Left ventricle myocardium inferior (tissue), 1 donor: ENCODE data around the gene LGALS7B. TPM values are rescaled to one million over a fixed set of nuclear protein-coding genes. Genes with fewer than 3 reads are reported as not detected.

ENCODE experiments used
- DNase-seq: peaks from one replicate; pipeline ENCODE4 v3.0.0-alpha.2; 2020
- H3K27ac ChIP-seq: fragments of 200-600 bp; replicated peaks from 2 replicates; pipeline ENCODE4 v1.8.0; 2021
- H3K27me3 ChIP-seq: fragments of 200-600 bp; 2 replicates; pipeline ENCODE4 v1.8.0; 2021; ENCODE audit warnings: low read depth
- H3K36me3 ChIP-seq: fragments of 200-600 bp; 2 replicates; pipeline ENCODE4 v1.8.0; 2021
- H3K4me1 ChIP-seq: fragments of 200-600 bp; 2 replicates; pipeline ENCODE4 v1.8.0; 2021
- H3K4me3 ChIP-seq: fragments of 200-600 bp; 2 replicates; pipeline ENCODE4 v1.8.0; 2021; ENCODE audit warnings: mild to moderate bottlenecking, moderate library complexity
- H3K9me3 ChIP-seq: fragments of 200-600 bp; replicated peaks from 2 replicates; pipeline ENCODE4 v1.8.0; 2021
- CTCF ChIP-seq: fragments of 200-600 bp; IDR thresholded peaks from 2 replicates; pipeline ENCODE4 v1.8.0; 2021; ENCODE audit warnings: antibody characterized with exemption, mild to moderate bottlenecking, borderline replicate concordance
- intact Hi-C: fragments of 100-400 bp; cut with micrococcal nuclease; formaldehyde crosslinking; loops from one replicate; pipeline ENCODE4 v1.11.0; 2022
- long read RNA-seq: library from polyadenylated mRNA; unstranded; transcript quantifications from one replicate; pipeline ENCODE4 v2.0.0, GENCODE V29; 2021
- total RNA-seq: library from RNA; stranded (reverse); fragmentation: NEBNext Ultra II Directional; extraction: Animal tissue kit (Norgen Biotek cat#: 25700); gene quantifications from one replicate; pipeline ENCODE4 v1.2.1, GENCODE V29; 2021
- donor health status: DM: no; HTN: yes; CAD: no; lungs with severe emphysema.

LGALS7B gene
- not detected for total RNA-seq
- long read RNA-seq = 0 reads

DNA sequence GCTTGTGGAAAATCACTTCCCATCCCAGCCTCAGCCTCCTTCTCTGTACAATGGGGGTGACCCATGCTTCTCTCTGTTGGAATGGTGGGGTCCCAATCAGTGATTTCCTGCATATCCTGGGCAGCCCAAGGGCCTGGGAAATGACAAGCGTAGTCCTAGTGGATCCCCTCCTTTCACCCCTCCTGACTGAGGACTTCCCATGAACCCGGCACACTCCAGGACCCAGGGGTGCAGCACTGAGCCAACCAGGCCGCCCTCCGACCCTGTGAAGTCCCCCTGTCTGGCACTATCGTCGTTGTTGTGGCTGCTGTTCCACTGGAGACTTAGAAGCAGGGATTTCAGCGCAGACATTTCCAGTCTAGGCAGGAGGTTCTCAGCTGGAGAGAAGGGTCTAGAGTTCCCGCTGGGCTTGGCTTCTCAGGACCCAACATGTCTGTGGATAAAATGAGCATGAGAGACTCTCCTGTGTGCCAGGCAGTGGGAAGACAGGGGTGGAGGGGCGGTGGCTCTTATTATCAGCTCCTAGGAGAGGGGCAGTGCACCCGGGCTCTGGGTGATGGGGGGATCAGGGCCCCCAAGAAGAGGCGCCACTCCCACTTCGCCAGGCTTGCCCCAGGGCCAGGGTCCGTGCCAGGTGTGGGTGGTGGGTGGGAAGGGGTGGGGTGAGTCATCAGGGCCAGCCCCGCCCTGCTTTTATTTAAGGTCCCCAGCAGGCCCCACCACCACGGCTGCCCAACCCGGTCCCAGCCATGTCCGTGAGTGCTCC lies at the start of gene LGALS7B:
Gene LGALS7B, plus strand, starts transcription at position 723 of the 766 bp plus-strand sequence. Its CDS starts 27 bp downstream, at position 750.
- Histone ChIP-seq H3K4me3 (no peak within 1 kb of the TSS), H3K9me3 (no peaks in the 10 kb centered on the region), H3K4me1 (peaks cover 14% of the 10 kb centered on the region), H3K27ac (no peak within 1 kb of the TSS), H3K27me3 (no peaks in the 10 kb centered on the region), H3K36me3 (no peaks in the 10 kb centered on the region)
- DNase-seq = no peak
- no peak for TF ChIP-seq CTCF
- intact Hi-C loops = no loop called here

- Histone ChIP-seq H3K27me3 (no peaks in the 10 kb centered on the region), H3K4me3 (no peak overlapping the region), H3K27ac (no peak overlapping the region), H3K9me3 (no peaks in the 10 kb centered on the region), H3K4me1 (peaks cover 17% of the 10 kb centered on the region), H3K36me3 (no peaks in the 10 kb centered on the region)
- intact Hi-C loops = no loop called here
- no peak for DNase-seq
- no peak for TF ChIP-seq CTCF
Measured at GRCh38 chr19:38739440-38740256, 49.4 kb upstream of the LGALS7B start.

GRCh38 chr19:38740257-38740592 lies 48.8 kb upstream of the LGALS7B start:
- no peaks in the 10 kb centered on the region for H3K36me3 ChIP-seq
- no peaks in the 10 kb centered on the region for H3K27me3 ChIP-seq
- no peak overlapping the region for H3K27ac ChIP-seq
- no peaks in the 10 kb centered on the region for H3K9me3 ChIP-seq
- TF ChIP-seq CTCF = no peak
- peaks cover 11% of the 10 kb centered on the region for H3K4me1 ChIP-seq
- intact Hi-C loops = no loop called here
- no peak for DNase-seq
- H3K4me3 ChIP-seq = no peak overlapping the region

DNA sequence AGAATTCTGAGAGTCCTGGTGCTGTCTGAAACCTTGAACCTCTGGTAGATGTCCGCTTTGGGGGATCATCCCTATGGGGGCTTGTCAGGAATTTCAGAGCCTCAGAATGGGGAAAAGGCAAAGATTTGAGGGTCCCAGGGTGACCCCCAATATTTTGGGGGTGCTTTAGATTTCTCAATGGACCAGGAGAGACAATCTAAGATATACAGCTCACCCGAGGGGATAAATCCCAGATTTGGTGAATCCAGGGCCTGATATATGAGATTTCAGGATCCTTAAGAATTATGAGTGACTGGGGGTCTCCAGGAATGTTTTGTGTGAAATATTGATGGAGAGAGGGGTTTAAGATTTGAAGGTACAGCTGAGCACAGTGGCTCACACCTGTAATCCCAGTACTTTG lies 48.1 kb upstream of the LGALS7B start:
- no peaks in the 10 kb centered on the region for H3K36me3 ChIP-seq

GRCh38 chr19:38741670-38742069 lies 47.3 kb upstream of the LGALS7B start:
- Histone ChIP-seq H3K9me3 (no peaks in the 10 kb centered on the region), H3K27me3 (no peaks in the 10 kb centered on the region), H3K27ac (no peak overlapping the region), H3K36me3 (no peaks in the 10 kb centered on the region), H3K4me1 (peaks cover 3% of the 10 kb centered on the region), H3K4me3 (no peak overlapping the region)
- TF ChIP-seq CTCF = no peak
- intact Hi-C loops = no loop called here
- DNase-seq = no peak

More for the DNA sequence above, 48.1 kb upstream of the LGALS7B start:
- DNase-seq = no peak
- intact Hi-C loops = no loop called here
- Histone ChIP-seq H3K27me3 (no peaks in the 10 kb centered on the region), H3K9me3 (no peaks in the 10 kb centered on the region), H3K4me3 (no peak overlapping the region), H3K4me1 (peaks cover 10% of the 10 kb centered on the region), H3K27ac (no peak overlapping the region)
- TF ChIP-seq CTCF = no peak
